Measurements from ENCODE around the gene BCOR. TPM values are rescaled to one million over a fixed set of nuclear protein-coding genes. Genes with fewer than 3 reads are reported as not detected.

BCOR gene
- total and polyA plus RNA-seq, 9 of the 15 experiments (the other 6 are each of a cell fraction or from before 2014, with no cell fraction given): 27.5 to 113 (median 37.6) TPM

GRCh38 chrX:40010550-40011321 lies 87.0 kb downstream of the BCOR start:
- intact Hi-C loops (cut with micrococcal nuclease) (loop anchor here (10.0 kb wide), 2 partner anchors 84 to 164 kb away; partner anchors contain the start of gene BCOR), in situ Hi-C loops (cut with MboI) (no loop called here)
- Histone ChIP-seq H2AFZ (ENCODE audit: low read depth, low read length) (no peak overlapping the region), H3K9me3 (replicated peaks; ENCODE audit: control insufficient read depth, insufficient read depth, low read depth, low read length) (no peaks in the 10 kb centered on the region; the same call in 1 of the 2 replicates), H3K27ac (ENCODE audit: extremely low read depth, low read depth, low read length) (no peak overlapping the region), H3K27me3 (ENCODE audit: control insufficient read depth in 2 of 2, insufficient read depth in 2 of 2, low read length in 2 of 2) (no peaks in the 10 kb centered on the region), H3K4me3 (no peak overlapping the region), H3K79me2 (ENCODE audit: control insufficient read depth, insufficient read depth, low read length) (no peaks in the 10 kb centered on the region; the same call in 2 of the 3 replicates), H3K9ac (ENCODE audit: insufficient read depth in 1 of 2, low read depth in 2 of 2, low read length in 2 of 2) (no peak overlapping the region; a peak in 1 of 4 replicates), H3K9me1 (ENCODE audit: control insufficient read depth, insufficient read depth, low read length) (no peaks in the 10 kb centered on the region), H3K4me1 (replicated peaks in 1 of 2; ENCODE audit: control insufficient read depth in 2 of 2, insufficient read depth in 2 of 2, low read length in 2 of 2) (peaks cover 0 to 42% of the 10 kb centered on the region in 2 experiments; a peak in 3 of 5 replicates), H4K20me1 (replicated peaks; ENCODE audit: control insufficient read depth, insufficient read depth, low read length) (no peaks in the 10 kb centered on the region), H3K36me3 (ENCODE audit: control insufficient read depth, insufficient read depth, low read length) (no peaks in the 10 kb centered on the region), H3K4me2 (ENCODE audit: insufficient read depth, low read length) (no peak overlapping the region)
- POLR2A ChIA-PET: interaction anchor here (0.6 to 1.2 kb wide), 3 partner anchors 14 to 160 kb away, joined by 3 to 5 read pairs (median 3); no protein-coding TSS in a partner anchor
- CTCF ChIA-PET (ENCODE audit: low intra/inter-chr PET ratio): no interaction called here
- DNase-seq (ENCODE audit: extremely low read depth in 1 of 4, low spot score in 3 of 4) (no peak), FAIRE-seq (no peak), ATAC-seq (no peak)
- BruUV-seq (replicated peaks): no TSS peak
- WGBS (ENCODE audit: insufficient coverage, low coverage, missing lambda C conversion rate): 45% methylated on average over 9 of the region's 21 CpGs
- TF ChIP-seq COPS2 (conservative IDR thresholded peaks at IDR 0.05): no peak

GRCh38 chrX:40009890-40010289 lies 87.9 kb downstream of the BCOR start:
- H3K4me1 ChIP-seq (replicated peaks in 1 of 2; ENCODE audit: control insufficient read depth in 2 of 2, insufficient read depth in 2 of 2, low read length in 2 of 2): peaks cover 0 to 37% of the 10 kb centered on the region in 2 experiments; a peak in 2 of 5 replicates
- H3K9me1 ChIP-seq (ENCODE audit: control insufficient read depth, insufficient read depth, low read length): no peaks in the 10 kb centered on the region
- H3K27ac ChIP-seq (ENCODE audit: extremely low read depth, low read depth, low read length): no peak overlapping the region
- no peak overlapping the region for H2AFZ ChIP-seq (ENCODE audit: low read depth, low read length)
- no peaks in the 10 kb centered on the region; the same call in 2 of the 3 replicates for H3K79me2 ChIP-seq (ENCODE audit: control insufficient read depth, insufficient read depth, low read length)
- no peaks in the 10 kb centered on the region; the same call in 1 of the 2 replicates for H3K9me3 ChIP-seq (replicated peaks; ENCODE audit: control insufficient read depth, insufficient read depth, low read depth, low read length)
- WGBS (ENCODE audit: insufficient coverage, low coverage, missing lambda C conversion rate): 93% methylated on average over 6 of the region's 12 CpGs
- ATAC-seq (no peak), DNase-seq (ENCODE audit: extremely low read depth in 1 of 4, low spot score in 3 of 4) (no peak), FAIRE-seq (no peak)
- BruUV-seq (replicated peaks): no TSS peak
- in situ Hi-C loops (cut with MboI) (no loop called here), intact Hi-C loops (cut with micrococcal nuclease) (loop anchor here (10.0 kb wide), 2 partner anchors 85 to 165 kb away; partner anchors contain the start of gene BCOR)
- H3K27me3 ChIP-seq (ENCODE audit: control insufficient read depth in 2 of 2, insufficient read depth in 2 of 2, low read length in 2 of 2): no peaks in the 10 kb centered on the region
- H3K9ac ChIP-seq (ENCODE audit: insufficient read depth in 1 of 2, low read depth in 2 of 2, low read length in 2 of 2): no peak overlapping the region
- CTCF ChIA-PET (ENCODE audit: low intra/inter-chr PET ratio): no interaction called here
- TF ChIP-seq ZBTB33 (CRISPR knock-in tag; IDR thresholded peaks at IDR 0.05): 0 out of 2 replicates have a peak, but pooled peaks have one; percentile 15
- TF ChIP-seq HDAC3 (IDR thresholded peaks at IDR 0.05; ENCODE audit: borderline replicate concordance, partially characterized antibody): no peak
- POLR2A ChIA-PET: interaction anchor here (0.5 to 0.9 kb wide), 2 partner anchors 93 to 926 kb away, joined by 3 read pairs; no protein-coding TSS in a partner anchor
- no peak overlapping the region for H3K4me2 ChIP-seq (ENCODE audit: insufficient read depth, low read length)
- H3K36me3 ChIP-seq (ENCODE audit: control insufficient read depth, insufficient read depth, low read length): no peaks in the 10 kb centered on the region
- no peak overlapping the region for H3K4me3 ChIP-seq
- H4K20me1 ChIP-seq (replicated peaks; ENCODE audit: control insufficient read depth, insufficient read depth, low read length): no peaks in the 10 kb centered on the region
